PFSK-1 (cell line): ENCODE results near the gene SLC7A11. TPM values are rescaled to one million over a fixed set of nuclear protein-coding genes. Genes with fewer than 3 reads are reported as not detected.

Source experiments
- FOXP2 ChIP-seq: optimal IDR thresholded peaks from 2 replicates; pipeline ENCODE3; 2011; ENCODE audit warnings: borderline replicate concordance, control low read depth, inconsistent platforms; ENCODE audit not compliant: insufficient read depth; ENCODE audit errors: extremely low read length, extremely low read depth
- POLR2AphosphoS5 ChIP-seq: IDR thresholded peaks from 2 replicates; pipeline ENCODE4 v1.6.1; 2012; ENCODE audit warnings: low read depth, mild to moderate bottlenecking, control low read depth, low read length, moderate library complexity
- REST ChIP-seq, 2 experiments: IDR thresholded peaks; 2 replicates each; pipeline versions ENCODE4 v1.6.1 to v1.8.0; 2011 to 2012; ENCODE audit warnings: low read depth in 2 of 2, low read length in 2 of 2, control low read depth in 1 of 2, inconsistent platforms in 1 of 2, mild to moderate bottlenecking in 1 of 2, moderate library complexity in 1 of 2; ENCODE audit not compliant: insufficient read depth in 1 of 2
- SIN3A ChIP-seq: IDR thresholded peaks from 2 replicates; pipeline ENCODE4 v1.6.1; 2012; ENCODE audit warnings: mild to moderate bottlenecking, low read length, moderate library complexity, borderline replicate concordance; ENCODE audit not compliant: insufficient read depth
- TAF1 ChIP-seq: IDR thresholded peaks from 2 replicates; pipeline ENCODE4 v1.6.1; 2012; ENCODE audit warnings: low read length, control low read depth, borderline replicate concordance; ENCODE audit not compliant: insufficient read depth
- polyA plus RNA-seq: library from polyadenylated mRNA; unstranded; fragments of >200 nt; gene quantifications from one replicate; pipeline ENCODE4 v1.2.1, GENCODE V29; 2012; ENCODE audit warnings: low read depth, missing spikeins; ENCODE audit not compliant: insufficient read length

The SLC7A11 gene
- polyA plus RNA-seq: 6.6 TPM

DNA sequence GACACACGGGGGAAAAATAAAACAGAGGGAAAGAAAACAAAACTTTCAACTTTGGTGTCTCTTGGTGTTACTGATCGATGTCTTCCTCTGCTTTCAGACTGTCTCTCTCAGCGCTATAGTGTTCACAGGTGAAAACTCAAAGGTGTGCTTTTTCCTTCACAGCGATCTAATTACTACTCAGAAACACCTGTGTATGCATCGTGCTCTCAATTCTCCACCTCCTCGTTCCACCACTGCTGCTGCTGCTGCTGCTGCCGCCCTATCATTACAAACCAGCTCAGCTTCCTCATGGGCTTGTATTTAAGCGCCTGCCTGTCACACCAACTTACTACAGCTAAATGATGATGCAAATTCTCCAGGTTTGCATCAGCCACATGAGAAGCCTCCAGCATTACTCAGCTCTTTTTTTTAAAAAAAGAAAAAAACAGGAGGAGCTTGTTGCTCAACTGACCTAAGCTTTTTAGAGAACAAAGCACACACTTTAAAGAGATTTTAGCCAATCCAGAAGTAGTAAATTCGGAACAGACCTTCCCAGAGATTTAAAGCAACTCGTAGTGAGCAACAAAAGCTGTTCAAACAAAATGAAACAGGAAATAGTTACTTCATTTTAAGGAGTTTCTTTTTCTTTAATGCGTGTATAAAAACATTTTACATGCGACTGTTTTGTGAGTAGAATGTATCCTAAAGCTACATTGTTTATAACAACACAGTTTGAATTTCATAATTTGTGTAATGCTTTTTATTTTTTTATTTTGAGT lies at the start of gene SLC7A11:
SLC7A11 (minus strand) TSS at position 274 of the 758 bp plus-strand sequence. CDS start 280 bp downstream, outside the sequence.
- TF ChIP-seq TAF1 (no peak; the same call in 1 of the 2 replicates), FOXP2 (no peak), POLR2AphosphoS5 (peak; percentile 52; the same call in 1 of the 2 replicates), SIN3A (peak; percentile 77; the same call in 1 of the 2 replicates), REST (IDR thresholded peaks at IDR 0.05; ENCODE audit: insufficient read depth in 1 of 2, low read depth in 2 of 2, low read length in 2 of 2) (0 out of 4 replicates have a peak, but pooled peaks of 1 of the 2 experiments have one; percentile 25)

GRCh38 chr4:138291431-138291830 lies 49.3 kb upstream of the SLC7A11 start:
- TF ChIP-seq SIN3A: no peak
- TF ChIP-seq POLR2AphosphoS5: no peak
- no peak for TF ChIP-seq FOXP2
- no peak for TF ChIP-seq REST (IDR thresholded peaks at IDR 0.05; ENCODE audit: insufficient read depth in 1 of 2, low read depth in 2 of 2, low read length in 2 of 2)
- no peak for TF ChIP-seq TAF1

DNA sequence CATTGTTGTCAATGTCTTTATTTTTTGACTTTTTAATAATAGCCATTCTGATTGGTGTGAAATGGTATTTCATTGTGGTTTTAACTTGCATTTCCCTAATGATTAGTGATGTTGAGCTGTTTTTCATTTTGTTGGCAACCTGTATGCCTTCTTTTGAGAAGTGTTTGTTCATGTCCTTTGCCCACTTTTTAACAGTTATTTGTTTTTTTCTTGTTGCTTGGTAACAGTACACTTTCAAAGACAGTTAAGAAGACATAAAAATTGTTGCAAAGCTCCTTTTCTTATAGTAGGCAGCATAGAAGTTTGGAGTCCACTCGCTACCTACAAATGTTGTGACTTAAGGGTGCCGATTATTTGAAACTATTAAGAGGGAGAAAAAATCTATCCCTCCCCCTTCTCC lies 48.7 kb upstream of the SLC7A11 start:
- TF ChIP-seq FOXP2: no peak

DNA sequence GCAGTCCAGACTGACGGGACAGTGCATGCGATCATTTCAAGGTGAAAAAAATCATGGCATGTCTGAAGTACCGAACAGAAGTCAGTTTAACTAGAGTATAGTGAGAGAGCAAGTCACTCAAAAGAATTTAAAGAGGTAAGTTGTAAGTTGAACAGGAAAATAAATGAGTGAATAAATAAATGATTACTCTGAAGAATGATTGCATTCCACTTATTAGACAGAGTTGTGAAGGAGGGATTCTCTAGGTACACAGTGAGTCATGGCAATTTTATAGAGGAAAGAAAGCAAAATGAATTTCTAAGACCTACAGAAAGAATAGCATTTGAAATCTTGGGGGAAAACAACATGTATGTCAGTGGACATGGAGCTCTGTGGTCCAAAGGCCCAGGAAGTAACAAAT lies 37.1 kb upstream of the SLC7A11 start:
- no peak for TF ChIP-seq TAF1
- no peak for TF ChIP-seq REST (IDR thresholded peaks at IDR 0.05; ENCODE audit: insufficient read depth in 1 of 2, low read depth in 2 of 2, low read length in 2 of 2)
- no peak for TF ChIP-seq POLR2AphosphoS5
- TF ChIP-seq SIN3A: no peak
- no peak for TF ChIP-seq FOXP2

DNA sequence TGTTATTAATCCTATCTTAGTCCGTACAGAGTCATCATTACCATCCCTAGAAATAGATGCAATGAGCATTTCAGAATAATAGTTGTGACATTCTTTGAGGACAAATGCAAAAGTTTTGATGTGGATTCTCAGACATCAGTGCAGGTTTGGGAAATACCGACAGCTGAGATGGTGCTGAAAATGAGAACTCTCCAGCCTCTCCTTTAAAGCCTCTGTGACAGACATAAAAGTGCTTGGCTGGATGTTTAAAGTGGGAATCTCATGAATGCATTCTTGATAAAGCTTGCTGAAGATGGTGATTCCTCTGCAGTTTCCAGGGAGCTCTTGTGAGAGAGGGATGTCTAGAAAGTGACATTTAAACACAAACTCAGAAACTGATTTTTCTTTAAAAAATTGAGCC lies 35.0 kb upstream of the SLC7A11 start:
- TF ChIP-seq REST (IDR thresholded peaks at IDR 0.05; ENCODE audit: insufficient read depth in 1 of 2, low read depth in 2 of 2, low read length in 2 of 2) (no peak), POLR2AphosphoS5 (no peak), TAF1 (no peak), FOXP2 (no peak), SIN3A (no peak)
